Measurements from ENCODE around the gene MEMO1. TPM values are rescaled to one million over a fixed set of nuclear protein-coding genes. Genes with fewer than 3 reads are reported as not detected.

The MEMO1 gene
- total and polyA plus RNA-seq, 12 donors = 22.7 to 64.3 (median 42.3) TPM

DNA sequence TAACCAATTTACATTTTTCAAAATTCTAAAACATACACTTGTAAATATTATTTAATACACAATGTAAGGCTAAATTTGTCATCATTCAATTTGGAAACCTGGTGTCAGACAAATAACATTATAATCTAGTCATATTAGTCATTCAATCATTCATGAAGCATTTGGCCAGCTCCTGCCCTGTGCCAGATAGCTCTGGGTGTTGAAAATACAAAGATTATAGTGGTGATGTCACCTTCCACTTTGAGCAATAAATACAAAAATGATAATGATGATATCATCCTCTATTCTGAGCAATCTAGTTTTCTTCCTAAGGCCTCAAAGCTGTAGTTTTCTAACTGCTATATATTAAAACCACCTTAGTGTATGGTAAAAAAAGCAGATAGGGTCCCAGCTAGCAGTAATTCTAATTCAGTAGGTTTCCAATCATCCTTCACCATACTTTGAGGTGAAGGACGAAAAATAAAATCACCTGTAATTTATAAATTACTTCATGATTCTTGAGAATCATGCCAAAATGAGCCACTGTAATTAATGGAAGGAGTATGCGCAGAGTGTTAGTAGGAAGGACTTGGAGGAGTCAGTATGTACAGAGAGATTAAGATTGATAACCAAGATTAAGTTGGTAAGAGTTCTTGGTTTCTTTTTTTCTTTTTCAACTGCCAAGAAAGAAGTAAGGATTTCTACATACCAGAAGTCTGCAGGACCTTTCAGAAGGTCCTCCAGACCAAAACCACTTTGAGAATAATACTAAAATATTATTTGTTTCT lies 23.2 kb downstream of the MEMO1 start:
- no peak overlapping the region for H3K4me3 ChIP-seq
- peak in 4 of 7 donors; percentile 18 to 55 (median 36) for DNase-seq
- H3K27me3 ChIP-seq = no peaks in the 10 kb centered on the region
- H3K27ac ChIP-seq = no peak overlapping the region
- peaks cover 0 to 10% of the 10 kb centered on the region in 2 donors for H3K4me1 ChIP-seq (replicated peaks in 1 of 2)
- no peaks in the 10 kb centered on the region for H3K36me3 ChIP-seq (replicated peaks in 1 of 2)
- intact Hi-C loops (cut with DNase I) = no loop called here
- 88 to 99% (median 91%) methylated on average over 2 of the region's 2 CpGs for WGBS, 4 donors
- no peak for TF ChIP-seq POLR2A (IDR thresholded peaks at IDR 0.05)
- TF ChIP-seq, protein P1, sequence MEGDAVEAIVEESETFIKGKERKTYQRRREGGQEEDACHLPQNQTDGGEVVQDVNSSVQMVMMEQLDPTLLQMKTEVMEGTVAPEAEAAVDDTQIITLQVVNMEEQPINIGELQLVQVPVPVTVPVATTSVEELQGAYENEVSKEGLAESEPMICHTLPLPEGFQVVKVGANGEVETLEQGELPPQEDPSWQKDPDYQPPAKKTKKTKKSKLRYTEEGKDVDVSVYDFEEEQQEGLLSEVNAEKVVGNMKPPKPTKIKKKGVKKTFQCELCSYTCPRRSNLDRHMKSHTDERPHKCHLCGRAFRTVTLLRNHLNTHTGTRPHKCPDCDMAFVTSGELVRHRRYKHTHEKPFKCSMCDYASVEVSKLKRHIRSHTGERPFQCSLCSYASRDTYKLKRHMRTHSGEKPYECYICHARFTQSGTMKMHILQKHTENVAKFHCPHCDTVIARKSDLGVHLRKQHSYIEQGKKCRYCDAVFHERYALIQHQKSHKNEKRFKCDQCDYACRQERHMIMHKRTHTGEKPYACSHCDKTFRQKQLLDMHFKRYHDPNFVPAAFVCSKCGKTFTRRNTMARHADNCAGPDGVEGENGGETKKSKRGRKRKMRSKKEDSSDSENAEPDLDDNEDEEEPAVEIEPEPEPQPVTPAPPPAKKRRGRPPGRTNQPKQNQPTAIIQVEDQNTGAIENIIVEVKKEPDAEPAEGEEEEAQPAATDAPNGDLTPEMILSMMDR (IDR thresholded peaks at IDR 0.05) = no peak
- no peaks in the 10 kb centered on the region for H3K9me3 ChIP-seq (replicated peaks in 1 of 3)

DNA sequence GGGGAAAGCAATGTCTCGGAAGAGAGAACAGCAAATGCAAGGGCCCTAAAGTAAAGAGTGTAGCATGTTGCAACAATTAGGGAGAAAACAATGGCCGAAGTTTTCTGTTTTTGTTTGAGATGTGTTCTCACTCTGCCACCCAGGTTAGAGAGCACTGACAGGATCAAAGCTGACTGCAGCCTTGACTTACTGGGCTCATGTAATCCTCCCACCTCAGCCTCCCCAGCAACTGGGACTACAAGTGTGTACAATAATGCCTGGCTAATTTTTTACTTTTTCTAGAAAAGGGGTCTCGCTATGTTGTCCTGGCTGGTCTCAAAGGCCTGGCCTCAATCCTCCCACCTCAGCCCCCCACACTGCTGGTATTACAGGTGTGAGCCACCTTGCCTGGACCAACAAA lies 23.9 kb downstream of the MEMO1 start:
- 80 to 89% (median 85%) methylated on average over 3 of the region's 3 CpGs for WGBS, 4 donors
- H3K27me3 ChIP-seq = no peaks in the 10 kb centered on the region
- H3K36me3 ChIP-seq (replicated peaks in 1 of 2) = no peaks in the 10 kb centered on the region
- H3K4me1 ChIP-seq (replicated peaks in 1 of 2) = peaks cover 0 to 10% of the 10 kb centered on the region in 2 donors
- TF ChIP-seq POLR2A (IDR thresholded peaks at IDR 0.05) = no peak
- TF ChIP-seq, protein P1 (IDR thresholded peaks at IDR 0.05) = no peak
- DNase-seq = no peak
- intact Hi-C loops (cut with DNase I) = no loop called here
- no peak overlapping the region for H3K27ac ChIP-seq
- H3K9me3 ChIP-seq (replicated peaks in 1 of 3) = no peaks in the 10 kb centered on the region
- H3K4me3 ChIP-seq = no peak overlapping the region

- no peaks in the 10 kb centered on the region for H3K27me3 ChIP-seq
- H3K4me1 ChIP-seq (replicated peaks in 1 of 2) = peaks cover 0 to 24% of the 10 kb centered on the region in 2 donors
- DNase-seq = no peak
- WGBS, 4 donors = 91 to 95% (median 92%) methylated on average over 5 of the region's 5 CpGs
- no peaks in the 10 kb centered on the region for H3K9me3 ChIP-seq (replicated peaks in 1 of 3)
- no peaks in the 10 kb centered on the region for H3K36me3 ChIP-seq (replicated peaks in 1 of 2)
- H3K4me3 ChIP-seq = no peak overlapping the region
- intact Hi-C loops (cut with DNase I) = no loop called here
- TF ChIP-seq, protein P1 (IDR thresholded peaks at IDR 0.05) = no peak
- no peak for TF ChIP-seq POLR2A (IDR thresholded peaks at IDR 0.05)
- no peak overlapping the region for H3K27ac ChIP-seq
Observed at GRCh38 chr2:31983762-31984467, 26.9 kb downstream of the MEMO1 start.

DNA sequence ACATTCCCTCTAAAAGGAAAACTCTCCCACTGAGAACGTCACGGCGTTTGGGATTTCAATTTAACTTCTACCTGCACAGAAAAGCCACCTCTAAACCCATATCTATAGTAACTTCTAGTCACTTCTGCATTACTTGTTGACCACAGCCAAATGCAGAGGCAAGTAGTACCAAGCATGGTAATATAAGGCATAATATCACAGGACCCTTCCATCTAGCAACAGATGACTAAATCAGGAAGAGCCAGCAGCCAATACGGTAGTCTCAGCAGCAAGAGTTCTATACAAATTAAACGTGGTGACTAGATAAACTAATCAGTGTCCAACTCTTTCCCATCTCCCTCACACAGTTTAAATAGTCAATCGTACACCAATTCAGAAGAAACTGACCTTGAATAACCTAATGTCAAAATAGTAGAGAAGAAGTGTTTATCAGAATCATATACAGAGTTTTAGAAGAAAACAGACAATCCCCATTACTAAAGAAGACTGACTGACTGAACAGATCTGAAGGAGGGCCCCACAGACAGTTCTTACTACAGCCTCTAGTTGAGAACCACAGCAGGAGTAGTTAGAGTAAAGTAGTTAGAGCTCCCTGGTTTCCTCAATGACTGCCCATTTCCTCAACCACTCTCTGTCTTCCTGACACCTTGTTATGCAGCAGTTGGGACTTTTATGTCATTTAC lies 30.0 kb downstream of the MEMO1 start:
- TF ChIP-seq POLR2A (IDR thresholded peaks at IDR 0.05) = no peak
- TF ChIP-seq, protein P1 (IDR thresholded peaks at IDR 0.05) = no peak

More for the DNA sequence above, 30.0 kb downstream of the MEMO1 start:
- no peaks in the 10 kb centered on the region for H3K36me3 ChIP-seq (replicated peaks in 1 of 2)
- H3K27ac ChIP-seq = peak overlapping the region in 1 of 5 donors; percentile 23
- peaks cover 0 to 15% of the 10 kb centered on the region in 2 donors for H3K4me1 ChIP-seq (replicated peaks in 1 of 2)
- intact Hi-C loops (cut with DNase I) = no loop called here
- no peak overlapping the region for H3K4me3 ChIP-seq
- no peaks in the 10 kb centered on the region for H3K9me3 ChIP-seq (replicated peaks in 1 of 3)
- WGBS, 4 donors = 57 to 63% (median 60%) methylated on average over 6 of the region's 6 CpGs
- no peak for DNase-seq
- no peaks in the 10 kb centered on the region for H3K27me3 ChIP-seq
